WTC11 (cell line): ENCODE measurements around the gene ADAM19. TPM values are rescaled to one million over a fixed set of nuclear protein-coding genes. Genes with fewer than 3 reads are reported as not detected.
A peak's percentile ranks its signal among the peaks of the same experiment; 100 is the strongest.

Source experiments
- ATAC-seq: fragments of 200-7000 bp; cut with Tn5 transposase; 2 replicates; pipeline ENCODE4 v1.10.0; 2021; ENCODE audit warnings: mild to moderate bottlenecking, moderate library complexity
- CTCF ChIA-PET: fragments of 300-600 bp; sonication (Branson Sonifier 250); formaldehyde crosslinking; loops from one replicate; lab custom pipeline; 2021; ENCODE audit warnings: antibody characterized with exemption; lab: Charles Lee
- POLR2A ChIA-PET: fragments of 350-600 bp; sonication (Branson Sonifier 250); formaldehyde crosslinking; loops from one replicate; lab custom pipeline; 2021; ENCODE audit warnings: antibody characterized with exemption; lab: Charles Lee
- DNase-seq: peaks from one replicate; pipeline ENCODE4 v3.0.0; 2021; ENCODE audit warnings: low spot score
- H3K27ac Mint-ChIP-seq: 2 replicates; pipeline ENCODE4 v1.8.0; 2021; ENCODE audit warnings: mixed read lengths
- H3K27me3 Mint-ChIP-seq: 2 replicates; pipeline ENCODE4 v1.8.0; 2021; ENCODE audit warnings: low read depth, mild to moderate bottlenecking, moderate library complexity, mixed read lengths
- H3K36me3 Mint-ChIP-seq: 2 replicates; pipeline ENCODE4 v1.8.0; 2021; ENCODE audit warnings: mixed read lengths
- H3K4me1 Mint-ChIP-seq: 2 replicates; pipeline ENCODE4 v1.8.0; 2022; ENCODE audit warnings: mixed read lengths
- H3K4me3 Mint-ChIP-seq: 2 replicates; pipeline ENCODE4 v1.8.0; 2021; ENCODE audit warnings: mild to moderate bottlenecking, moderate library complexity, mixed read lengths
- H3K9me3 Mint-ChIP-seq: 2 replicates; pipeline ENCODE4 v1.8.0; 2021; ENCODE audit warnings: mixed read lengths
- CBFB ChIP-seq: sonication (generic); formaldehyde crosslinking; IDR thresholded peaks from 2 replicates; pipeline ENCODE4 v1.8.1; 2022; ENCODE audit warnings: mild to moderate bottlenecking, low read depth, missing genetic modification reagents
- CREM ChIP-seq: sonication (generic); formaldehyde crosslinking; IDR thresholded peaks from 2 replicates; pipeline ENCODE4 v1.8.1; 2022; ENCODE audit warnings: mild to moderate bottlenecking, missing genetic modification reagents, moderate library complexity
- E2F1 ChIP-seq: sonication (generic); formaldehyde crosslinking; IDR thresholded peaks from 2 replicates; pipeline ENCODE4 v1.8.0; 2022; ENCODE audit warnings: mild to moderate bottlenecking, missing genetic modification reagents
- ETV6 ChIP-seq: sonication (generic); formaldehyde crosslinking; IDR thresholded peaks from 2 replicates; pipeline ENCODE4 v1.8.1; 2022; ENCODE audit warnings: mild to moderate bottlenecking, missing genetic modification reagents
- FOXP4 ChIP-seq: sonication (generic); formaldehyde crosslinking; IDR thresholded peaks from 2 replicates; pipeline ENCODE4 v1.8.0; 2022; ENCODE audit warnings: mild to moderate bottlenecking, missing genetic modification reagents
- GABPB1 ChIP-seq: sonication (generic); formaldehyde crosslinking; IDR thresholded peaks from 2 replicates; pipeline ENCODE4 v1.8.1; 2023; ENCODE audit warnings: mild to moderate bottlenecking, missing genetic modification reagents
- GTF2I ChIP-seq: fragments of 250-450 bp; sonication (Bioruptor Pico); conservative IDR thresholded peaks from 2 replicates; pipeline ENCODE4 v1.4.0; 2021; ENCODE audit warnings: mild to moderate bottlenecking
- HMGXB4 ChIP-seq: sonication (generic); formaldehyde crosslinking; IDR thresholded peaks from 2 replicates; pipeline ENCODE4 v1.8.1; 2023; ENCODE audit warnings: mild to moderate bottlenecking, moderate library complexity, missing genetic modification reagents
- NR2C2 ChIP-seq: sonication (generic); formaldehyde crosslinking; IDR thresholded peaks from 2 replicates; pipeline ENCODE4 v1.8.0; 2022; ENCODE audit warnings: mild to moderate bottlenecking, missing genetic modification reagents
- NR3C1 ChIP-seq: sonication (generic); formaldehyde crosslinking; conservative IDR thresholded peaks from 2 replicates; pipeline ENCODE4 v1.8.1; 2023; ENCODE audit warnings: low read depth, mild to moderate bottlenecking, missing genetic modification reagents
- RORB ChIP-seq: fragments of 250-450 bp; sonication (Bioruptor Pico); IDR thresholded peaks from 2 replicates; pipeline ENCODE4 v1.9.0; 2021; ENCODE audit warnings: mild to moderate bottlenecking
- USF1 ChIP-seq: sonication (generic); formaldehyde crosslinking; IDR thresholded peaks from 2 replicates; pipeline ENCODE4 v1.8.0; 2022; ENCODE audit warnings: mild to moderate bottlenecking, missing genetic modification reagents
- total RNA-seq: library from RNA; stranded (reverse); gene quantifications from 3 replicates; pipeline ENCODE4 v1.2.3, GENCODE V29; 2021

The ADAM19 gene
- total RNA-seq, 1 experiment from 2014 or later: 28.6 TPM

GRCh38 chr5:157576678-157577077 is 1.1 kb upstream of the ADAM19 start (continued):
- no peak for TF ChIP-seq RORB
- no peak for TF ChIP-seq E2F1 (CRISPR knock-in tag)

- no peaks in the 10 kb centered on the region; the same call in 1 of the 2 replicates for H3K9me3 Mint-ChIP-seq
- H3K4me1 Mint-ChIP-seq: peaks cover 53% of the 10 kb centered on the region
- H3K36me3 Mint-ChIP-seq: no peaks in the 10 kb centered on the region
- H3K27ac Mint-ChIP-seq: peak overlapping the region; percentile 43; the same call in 1 of the 2 replicates
- DNase-seq (peak; percentile 25), ATAC-seq (peak; percentile 1; the same call in 1 of the 2 replicates)
- peaks cover 29% of the 10 kb centered on the region for H3K27me3 Mint-ChIP-seq
- ChIA-PET CTCF (interaction anchor here (0.9 kb wide), 1 partner anchor 168 kb away, joined by 3 read pairs; no protein-coding TSS in a partner anchor), POLR2A (no interaction called here)
- H3K4me3 Mint-ChIP-seq: peak overlapping the region; percentile 97
- TF ChIP-seq GTF2I: peak; percentile 96
- TF ChIP-seq CREM (CRISPR knock-in tag): no peak
- TF ChIP-seq HMGXB4: 0 out of 2 replicates have a peak, but pooled peaks have one; percentile 28
- TF ChIP-seq GABPB1 (CRISPR knock-in tag): no peak
- TF ChIP-seq FOXP4 (CRISPR knock-in tag): no peak; the same call in 1 of the 2 replicates
These were observed 857 bp downstream of the ADAM19 start for GRCh38 chr5:157574456-157575380.

GRCh38 chr5:157571357-157571827 is 4.2 kb downstream of the ADAM19 start:
- no peaks in the 10 kb centered on the region; the same call in 1 of the 2 replicates for H3K9me3 Mint-ChIP-seq
- POLR2A ChIA-PET: no interaction called here
- CTCF ChIA-PET: interaction anchor here (0.7 to 1.2 kb wide), 2 partner anchors 51 to 172 kb away, joined by 3 read pairs; partner anchors contain the start of gene LSM11
- TF ChIP-seq CBFB (no peak), ETV6 (CRISPR knock-in tag) (no peak), NR2C2 (CRISPR knock-in tag) (no peak), USF1 (no peak), NR3C1 (CRISPR knock-in tag) (no peak)
- no peak for DNase-seq
- peaks cover 19% of the 10 kb centered on the region for H3K27me3 Mint-ChIP-seq
- H3K36me3 Mint-ChIP-seq: peaks cover 5% of the 10 kb centered on the region
- H3K4me3 Mint-ChIP-seq: no peak overlapping the region
- ATAC-seq: peak; percentile 18
- H3K4me1 Mint-ChIP-seq: peaks cover 29% of the 10 kb centered on the region
- H3K27ac Mint-ChIP-seq: peak overlapping the region; percentile 10; the same call in 1 of the 2 replicates
